Activated CD4-positive, alpha-beta T cell treated with anti-CD3 and anti-CD28 coated beads, Interleukin-2, amount 50 U/mL, for 16 hours (primary cell): Measurements from ENCODE around the gene BOK.
"Not testable (repeated sequence)": the region's sequence is repeated elsewhere in the genome, so short reads cannot be mapped to it uniquely, and the experiment has no call there.

ENCODE experiments used
- DNase-seq: peaks from one replicate; pipeline ENCODE4 v3.0.0-alpha.2; 2020

The BOK gene

DNA sequence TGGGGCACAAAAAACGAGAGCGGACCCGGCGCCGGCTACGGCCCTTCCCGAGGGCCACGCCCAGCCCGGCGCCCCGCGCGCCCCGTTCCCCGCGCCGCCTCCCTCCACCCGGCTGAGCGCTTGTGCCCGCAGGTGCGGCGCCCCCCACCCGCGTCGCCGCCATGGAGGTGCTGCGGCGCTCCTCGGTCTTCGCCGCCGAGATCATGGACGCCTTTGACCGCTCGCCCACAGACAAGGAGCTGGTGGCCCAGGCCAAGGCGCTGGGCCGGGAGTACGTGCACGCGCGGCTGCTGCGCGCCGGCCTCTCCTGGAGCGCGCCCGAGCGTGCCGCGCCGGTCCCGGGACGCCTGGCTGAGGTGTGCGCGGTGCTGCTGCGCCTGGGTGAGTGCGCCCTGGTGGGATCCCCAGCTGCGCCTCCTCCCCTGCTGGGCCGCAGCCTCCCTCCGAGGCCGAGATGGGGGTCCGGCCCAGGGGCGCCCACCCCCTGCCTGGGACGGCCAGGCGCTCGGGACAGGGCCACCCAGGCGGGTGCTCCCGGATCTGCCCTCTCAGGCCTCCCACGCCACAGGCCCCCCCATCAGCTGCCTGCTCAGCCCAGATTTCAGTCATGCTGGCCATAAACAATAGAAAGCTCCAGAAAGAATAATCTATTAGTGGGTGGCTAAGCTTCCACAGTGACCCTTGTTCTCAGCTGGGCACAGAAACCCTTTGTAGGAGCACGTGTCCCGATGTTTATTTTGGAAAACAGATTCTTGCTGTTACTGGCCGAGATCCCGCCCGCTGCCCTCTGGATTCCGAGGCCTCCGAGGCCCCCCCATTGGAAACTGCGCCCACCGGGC, 997 bp downstream of the BOK start:
- DNase-seq = no peak

DNA sequence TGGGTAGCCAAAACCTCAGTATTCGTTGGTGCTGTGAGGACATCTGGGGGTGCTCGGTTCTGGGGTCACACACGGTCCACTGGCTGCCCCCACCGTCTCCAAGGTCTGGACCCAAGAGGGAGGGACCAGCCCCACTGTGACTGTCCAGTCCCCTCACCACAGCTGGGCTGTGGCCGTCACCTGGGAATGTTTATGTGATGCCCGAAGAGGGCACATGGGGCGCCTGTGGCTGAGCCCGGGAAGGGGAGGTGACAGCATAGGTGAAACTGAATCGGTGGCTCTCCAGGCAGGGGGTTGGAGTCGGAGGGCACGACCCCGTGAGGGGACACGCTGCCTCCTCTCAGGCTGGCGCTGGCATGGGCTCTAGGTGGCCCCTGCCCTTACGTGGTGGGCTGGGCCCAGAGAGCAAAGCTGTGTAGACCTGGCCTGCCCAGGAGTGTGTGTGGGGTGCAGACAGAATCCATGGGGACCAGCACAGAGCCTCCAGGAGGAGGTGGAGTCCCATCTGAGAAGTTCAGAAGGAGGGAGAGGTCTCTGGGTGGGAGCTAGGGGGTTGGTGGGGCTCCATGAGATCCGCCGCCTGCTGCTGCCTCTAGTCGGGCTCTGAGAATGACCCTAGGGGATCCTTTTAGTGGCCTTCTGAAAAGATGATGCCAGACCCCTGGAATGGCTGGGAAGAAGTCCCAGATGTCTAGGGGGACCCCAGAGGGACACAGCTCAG, 1.8 kb downstream of the BOK start:
- no peak for DNase-seq

DNA sequence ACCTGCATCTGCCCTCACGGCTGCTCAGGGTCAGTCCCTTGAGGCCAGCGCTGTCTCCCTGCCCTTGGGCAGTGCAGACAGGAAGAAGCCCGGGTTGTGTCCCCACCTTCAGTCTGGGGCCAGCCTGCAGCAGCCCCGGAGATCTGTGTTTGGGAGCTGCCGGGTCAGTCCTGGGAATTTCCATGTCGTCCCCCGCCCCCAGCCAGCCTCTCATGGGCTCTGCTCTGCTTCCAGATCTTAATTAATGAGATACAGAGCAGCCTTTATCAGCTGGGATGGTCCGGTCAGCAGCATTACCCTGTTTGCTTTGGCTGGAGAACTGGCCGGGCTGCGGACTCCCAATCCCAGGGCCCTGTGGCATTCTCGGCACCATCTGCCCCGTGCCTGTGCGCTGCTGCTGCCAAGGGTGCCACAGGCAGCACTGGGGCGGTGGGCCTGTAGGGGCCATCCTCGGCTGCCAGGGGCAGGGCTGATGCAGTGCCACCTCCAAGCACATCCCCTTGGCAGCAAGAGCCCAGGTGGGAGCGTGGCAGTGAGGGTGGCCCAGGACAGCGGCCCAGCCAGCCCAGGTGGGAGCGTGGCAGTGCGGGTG, 2.4 kb downstream of the BOK start:
- no peak for DNase-seq

DNA sequence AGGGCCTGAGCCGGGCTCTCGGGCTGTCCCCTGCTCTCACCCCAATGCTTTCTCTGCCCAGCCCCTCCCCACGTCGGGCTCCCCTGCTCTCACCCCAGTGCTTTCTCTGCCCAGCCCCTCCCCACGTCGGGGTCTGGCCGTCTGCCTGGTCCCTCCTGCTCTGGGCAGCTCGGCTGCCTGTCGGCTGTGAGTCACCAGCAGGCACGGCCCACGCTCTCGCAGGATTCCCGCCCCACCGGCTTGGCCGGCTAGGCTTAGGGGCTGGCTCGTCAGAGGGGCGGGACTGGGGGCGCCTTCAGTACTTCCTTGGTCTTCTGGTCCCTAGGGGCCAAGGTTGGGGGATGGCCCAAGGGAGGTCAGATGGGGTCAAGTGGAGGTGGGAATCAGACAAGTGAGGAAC, 3.3 kb downstream of the BOK start:
- no peak for DNase-seq

DNA sequence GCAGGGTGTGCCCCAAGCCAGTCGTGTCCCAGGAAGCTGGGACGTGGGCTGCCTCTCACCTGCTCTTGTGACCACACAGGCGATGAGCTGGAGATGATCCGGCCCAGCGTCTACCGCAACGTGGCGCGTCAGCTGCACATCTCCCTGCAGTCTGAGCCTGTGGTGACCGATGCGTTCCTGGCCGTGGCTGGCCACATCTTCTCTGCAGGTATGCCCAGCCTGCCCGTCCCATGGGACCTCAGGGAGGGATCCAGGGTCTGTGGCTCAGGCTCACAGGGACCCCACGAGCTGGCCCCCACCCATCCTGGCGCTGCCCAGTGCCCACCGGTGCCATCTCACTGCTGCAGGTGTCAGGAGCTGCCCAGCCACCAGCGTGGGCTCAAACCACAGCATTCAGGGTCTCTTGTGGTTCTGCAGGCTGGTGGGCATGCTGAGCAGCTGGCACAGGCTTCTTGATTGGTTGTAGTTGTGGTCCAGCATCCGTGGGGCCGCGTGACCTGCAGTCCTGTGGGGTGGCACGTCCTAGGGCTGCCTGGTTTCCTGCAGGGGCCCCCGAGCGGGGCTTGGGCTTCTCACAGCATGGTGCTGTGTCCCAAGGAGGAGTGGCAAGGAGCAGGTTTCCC, 3.8 kb downstream of the BOK start:
- DNase-seq = no peak

DNA sequence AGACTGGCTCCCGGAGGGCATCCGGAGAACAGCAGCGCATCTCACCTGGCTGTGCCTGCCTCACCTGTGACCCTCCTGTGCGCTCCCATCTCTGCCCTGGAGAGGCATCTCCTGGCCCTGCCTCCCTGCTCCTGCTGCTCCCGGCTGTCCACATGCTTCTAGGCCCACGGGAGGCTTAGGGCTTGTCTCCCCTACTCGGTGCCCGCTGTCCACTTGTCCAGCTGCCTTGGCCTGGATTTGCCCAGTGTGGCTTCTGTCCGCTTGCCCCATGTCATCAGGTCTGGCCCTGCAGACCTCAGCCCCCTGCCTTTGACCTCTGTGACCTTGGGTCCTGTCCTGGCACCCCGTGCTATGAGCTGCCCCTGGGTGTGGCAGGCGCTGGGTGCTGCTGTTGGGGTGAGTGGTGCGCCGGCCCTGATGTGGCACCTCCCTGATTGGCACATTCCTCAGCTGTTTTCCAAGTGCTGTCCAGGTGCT, 4.5 kb downstream of the BOK start:
- no peak for DNase-seq

DNA sequence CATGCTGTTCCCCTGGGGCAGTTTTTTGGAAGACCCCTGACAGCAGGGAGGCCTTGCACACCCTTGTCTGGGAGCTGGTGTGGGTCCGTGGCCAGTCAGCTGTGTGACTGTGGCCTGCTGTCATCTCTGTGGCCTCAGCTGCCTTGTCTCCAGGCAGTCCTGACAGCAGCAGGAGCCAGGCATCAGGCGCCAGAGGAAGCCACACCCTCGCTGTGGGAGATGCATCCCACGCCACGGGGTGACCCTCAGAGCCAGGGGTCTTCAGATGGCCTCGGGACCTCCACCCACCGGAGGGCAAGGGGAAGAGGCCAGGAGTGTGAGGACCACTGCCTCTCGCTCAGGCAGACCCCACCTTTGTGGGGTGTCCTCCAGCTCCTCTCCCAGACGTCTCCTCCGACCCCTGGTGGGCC, 5.0 kb downstream of the BOK start:
- DNase-seq = no peak

DNA sequence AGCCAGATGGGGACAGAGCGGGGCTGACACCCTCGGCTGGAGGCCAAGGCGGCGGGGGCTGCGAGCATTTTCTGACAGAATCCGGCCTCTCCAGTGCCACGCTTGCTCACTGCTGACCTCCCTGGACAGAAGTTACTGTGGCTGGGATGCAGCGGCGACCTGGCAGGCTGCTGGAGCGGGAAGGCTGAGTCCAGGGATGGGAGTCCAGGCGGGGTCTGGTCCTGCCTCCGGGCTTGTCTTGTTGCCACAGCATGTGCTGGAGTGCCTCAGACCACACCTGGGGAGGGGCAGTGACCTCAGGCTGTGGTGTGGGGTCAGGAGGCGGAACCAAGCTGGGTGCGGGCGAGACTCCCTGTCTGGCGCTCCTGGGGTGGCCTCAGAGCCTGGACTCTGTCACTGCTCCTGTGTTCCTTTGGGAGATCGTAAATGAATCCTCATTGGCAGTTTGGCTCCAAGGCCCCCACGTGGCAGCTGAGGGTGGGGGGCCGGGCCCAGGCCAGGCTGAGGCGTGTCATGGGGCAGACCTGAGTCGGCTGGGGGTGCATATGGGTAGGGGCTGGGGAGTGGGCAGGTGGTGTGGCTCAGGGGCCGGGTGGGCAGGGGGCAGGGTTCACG, 5.5 kb downstream of the BOK start:
- DNase-seq = no peak

DNA sequence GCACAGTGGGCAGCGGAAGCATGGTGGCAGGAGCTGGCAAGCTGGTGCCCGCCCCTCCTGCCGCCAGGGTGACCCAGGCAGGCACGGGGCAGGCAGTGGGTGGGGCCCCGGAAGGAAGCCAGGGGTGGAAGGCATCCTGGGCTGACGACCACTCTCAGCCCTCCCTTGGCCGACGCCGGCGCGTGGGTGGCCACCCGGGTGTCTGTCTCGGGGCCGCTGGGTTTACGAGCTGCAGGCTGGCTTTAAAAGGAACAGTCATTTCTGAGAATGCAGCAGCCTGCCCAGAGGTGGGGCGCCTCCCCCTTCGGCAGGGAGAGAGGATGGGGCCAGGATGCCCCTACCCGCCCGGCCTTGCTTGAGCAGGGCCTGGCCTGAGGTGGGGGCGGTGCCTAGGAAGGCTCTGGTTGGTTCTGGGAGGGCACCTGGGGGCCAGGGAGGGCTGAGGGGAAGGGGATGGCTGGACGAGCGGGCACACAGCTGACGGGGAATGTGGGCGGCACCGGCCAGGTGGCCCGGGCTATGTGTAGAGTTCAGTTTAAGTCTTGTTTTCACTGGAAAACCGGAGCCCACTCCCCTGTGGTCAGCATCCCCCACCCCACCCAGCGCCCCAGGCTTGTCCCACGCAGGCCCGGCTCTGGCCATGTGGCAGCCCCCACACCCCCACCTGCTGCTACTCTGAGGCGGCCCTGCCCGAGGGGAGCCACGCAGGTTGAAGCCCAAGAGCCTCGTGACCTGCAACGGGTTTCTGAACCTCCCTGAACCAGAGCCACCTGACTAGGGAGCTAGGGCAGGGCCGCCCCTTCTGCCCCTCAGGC, 6.3 kb downstream of the BOK start:
- no peak for DNase-seq

DNA sequence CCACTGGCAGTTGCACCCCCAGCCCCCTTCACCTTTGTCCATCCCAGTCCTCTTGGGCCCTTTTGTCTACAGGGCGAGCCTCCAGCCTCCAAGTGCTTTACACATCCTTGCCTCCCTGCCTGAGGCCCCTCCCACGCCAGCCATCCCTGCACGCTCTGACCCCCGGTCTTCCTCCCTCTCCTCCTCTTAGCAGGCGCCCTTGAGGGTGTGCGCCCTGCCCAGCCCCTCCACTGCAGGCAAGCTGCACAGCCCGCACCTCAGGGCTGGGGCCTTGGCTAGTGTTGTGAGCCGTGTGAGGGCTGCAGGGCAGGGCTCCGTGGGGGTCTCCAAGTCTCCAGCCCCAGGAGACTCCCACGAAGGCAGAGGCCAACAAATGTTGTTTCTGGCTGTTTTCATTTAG, 6.9 kb downstream of the BOK start:
- no peak for DNase-seq

DNA sequence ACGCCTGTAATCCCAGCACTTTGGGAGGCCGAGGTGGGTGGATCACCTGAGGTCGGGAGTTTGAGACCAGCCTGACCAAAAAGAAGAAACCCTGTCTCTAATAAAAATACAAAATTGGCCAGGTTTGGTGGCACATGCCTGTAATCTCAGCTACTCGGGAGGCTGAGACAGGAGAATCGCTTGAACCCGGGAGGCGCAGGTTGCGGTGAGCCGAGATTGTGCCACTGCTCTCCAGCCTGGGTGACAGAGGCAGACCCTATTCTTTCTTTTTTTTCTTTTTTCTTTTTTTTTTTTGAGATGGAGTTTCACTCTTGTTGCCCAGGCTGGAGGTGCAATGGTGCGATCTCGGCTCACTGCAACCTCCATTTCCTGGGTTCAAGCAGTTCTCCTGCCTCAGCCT, 7.5 kb downstream of the BOK start:
- not testable (repeated sequence) for DNase-seq

DNA sequence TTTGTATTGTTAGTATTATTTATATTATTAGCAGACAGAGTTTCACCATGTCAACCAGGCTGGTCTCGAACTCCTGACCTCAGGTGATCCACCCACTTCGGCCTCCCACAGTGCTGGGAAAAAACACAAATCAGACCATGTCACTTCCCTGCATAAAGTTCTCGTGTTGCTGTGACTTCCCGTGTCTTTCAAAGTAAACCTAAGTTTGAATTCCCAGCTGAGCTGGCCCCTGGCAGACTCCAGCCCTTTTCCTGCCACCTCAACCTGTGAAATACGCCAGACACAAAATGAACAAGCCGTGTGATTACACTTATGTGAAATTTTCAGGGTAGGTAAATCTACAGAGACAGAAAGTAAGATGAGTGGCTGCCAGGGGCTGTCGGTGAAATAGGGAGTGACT, 7.9 kb downstream of the BOK start:
- no peak for DNase-seq

DNA sequence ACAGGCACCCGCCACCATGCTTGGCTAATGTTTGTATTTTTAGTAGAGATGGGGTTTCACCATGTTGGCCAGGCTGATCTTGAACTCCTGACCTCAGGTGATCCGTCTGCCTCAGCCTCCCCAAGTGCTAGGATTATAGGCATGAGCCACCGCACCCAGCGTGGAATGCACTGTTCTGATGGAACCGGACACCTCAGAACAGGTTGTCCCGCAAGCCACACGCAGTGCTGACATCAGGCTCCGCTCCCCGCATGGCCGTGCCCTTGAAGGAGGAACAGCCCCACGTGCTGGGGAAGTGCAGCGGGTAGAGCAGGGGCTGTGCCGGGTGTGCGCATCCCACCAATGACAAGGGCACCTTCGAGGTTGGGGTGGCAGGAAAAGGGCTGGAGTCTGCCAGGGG, 8.7 kb downstream of the BOK start:
- not testable (repeated sequence) for DNase-seq

DNA sequence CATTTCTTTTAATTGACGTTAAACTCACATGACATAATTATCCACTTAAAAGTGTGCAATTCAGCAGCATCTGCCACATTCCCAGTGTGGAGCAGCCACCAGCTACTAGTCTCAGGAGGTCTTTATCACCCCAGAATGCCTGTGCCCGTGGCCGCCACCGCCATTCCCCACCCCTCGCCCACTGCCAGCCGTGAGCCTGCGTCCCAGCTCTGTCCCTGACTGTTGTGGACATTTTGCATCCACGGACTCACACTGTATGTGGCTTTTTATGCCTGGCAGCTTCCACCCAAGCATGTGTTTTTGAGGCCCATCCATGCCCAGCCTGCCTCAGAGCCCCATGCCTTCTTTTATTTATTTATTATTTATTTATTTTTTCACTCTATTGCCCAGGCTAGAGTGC, 9.2 kb downstream of the BOK start:
- no peak for DNase-seq

DNA sequence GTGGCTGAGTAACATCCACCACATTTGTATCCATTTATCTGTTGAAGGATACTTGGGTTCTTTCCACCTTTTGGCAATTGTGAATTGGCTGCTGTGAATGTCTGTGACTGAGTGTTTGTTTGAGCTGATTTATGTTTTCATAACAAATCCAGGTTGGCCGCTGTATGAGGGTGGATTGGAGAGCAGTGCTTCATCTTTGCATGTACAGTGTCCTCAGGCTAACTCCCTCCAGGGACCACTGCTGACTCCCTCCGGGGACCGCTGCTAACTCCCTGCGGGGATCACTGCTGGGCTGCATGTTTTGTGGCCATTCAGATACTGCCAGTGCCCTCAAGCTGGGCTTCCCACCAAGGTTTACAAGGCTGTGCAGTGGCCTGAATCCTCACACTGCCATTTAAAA, 10.2 kb downstream of the BOK start:
- DNase-seq = no peak

DNA sequence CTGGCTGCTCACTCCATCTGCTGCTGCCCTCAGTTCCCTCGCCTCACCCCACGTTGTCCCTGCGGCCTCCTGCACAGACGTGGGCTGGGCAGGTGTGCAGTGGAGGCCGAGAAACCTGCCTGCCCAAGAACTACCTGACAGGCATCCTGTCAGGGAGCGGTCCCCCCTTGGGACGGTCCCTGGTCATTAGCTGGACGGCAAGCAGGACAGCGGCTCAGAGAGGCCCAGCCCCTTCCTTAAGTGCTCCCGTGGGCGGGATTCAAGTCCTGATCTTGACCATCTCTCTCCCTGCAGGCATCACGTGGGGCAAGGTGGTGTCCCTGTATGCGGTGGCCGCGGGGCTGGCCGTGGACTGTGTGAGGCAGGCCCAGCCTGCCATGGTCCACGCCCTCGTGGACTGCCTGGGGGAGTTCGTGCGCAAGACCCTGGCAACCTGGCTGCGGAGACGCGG, 11.3 kb downstream of the BOK start:
- no peak for DNase-seq

DNA sequence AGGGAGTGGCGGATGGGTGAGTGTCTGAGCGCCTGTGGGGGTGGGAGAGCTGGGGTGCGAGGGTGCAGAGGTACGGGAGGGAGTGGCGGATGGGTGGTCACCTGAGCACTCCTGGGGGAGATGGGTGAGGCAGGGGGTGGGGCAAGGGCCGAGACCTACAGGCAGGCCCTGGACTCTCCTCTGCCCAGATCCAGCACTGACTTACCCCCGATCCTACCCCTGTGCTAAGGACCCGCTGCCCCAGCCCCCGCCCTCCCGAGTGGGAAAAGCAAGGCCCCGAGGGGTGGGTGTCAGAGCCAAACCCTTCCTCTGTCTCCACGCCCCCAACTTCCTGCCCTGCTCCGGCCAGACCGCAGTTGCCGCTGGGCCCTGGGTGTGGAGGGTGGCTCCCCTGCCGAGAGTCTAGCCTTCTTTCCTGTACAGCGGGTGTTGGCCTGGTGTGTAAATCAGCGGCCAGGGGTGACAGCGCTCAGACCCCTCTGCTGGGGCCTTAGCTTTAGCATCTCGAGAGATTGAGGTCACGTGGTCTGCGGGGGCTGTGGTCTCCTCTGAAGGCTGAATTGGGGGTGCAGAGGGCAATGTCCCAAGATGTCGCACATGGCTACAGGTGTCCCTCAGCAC, 12.5 kb downstream of the BOK start:
- DNase-seq = no peak

DNA sequence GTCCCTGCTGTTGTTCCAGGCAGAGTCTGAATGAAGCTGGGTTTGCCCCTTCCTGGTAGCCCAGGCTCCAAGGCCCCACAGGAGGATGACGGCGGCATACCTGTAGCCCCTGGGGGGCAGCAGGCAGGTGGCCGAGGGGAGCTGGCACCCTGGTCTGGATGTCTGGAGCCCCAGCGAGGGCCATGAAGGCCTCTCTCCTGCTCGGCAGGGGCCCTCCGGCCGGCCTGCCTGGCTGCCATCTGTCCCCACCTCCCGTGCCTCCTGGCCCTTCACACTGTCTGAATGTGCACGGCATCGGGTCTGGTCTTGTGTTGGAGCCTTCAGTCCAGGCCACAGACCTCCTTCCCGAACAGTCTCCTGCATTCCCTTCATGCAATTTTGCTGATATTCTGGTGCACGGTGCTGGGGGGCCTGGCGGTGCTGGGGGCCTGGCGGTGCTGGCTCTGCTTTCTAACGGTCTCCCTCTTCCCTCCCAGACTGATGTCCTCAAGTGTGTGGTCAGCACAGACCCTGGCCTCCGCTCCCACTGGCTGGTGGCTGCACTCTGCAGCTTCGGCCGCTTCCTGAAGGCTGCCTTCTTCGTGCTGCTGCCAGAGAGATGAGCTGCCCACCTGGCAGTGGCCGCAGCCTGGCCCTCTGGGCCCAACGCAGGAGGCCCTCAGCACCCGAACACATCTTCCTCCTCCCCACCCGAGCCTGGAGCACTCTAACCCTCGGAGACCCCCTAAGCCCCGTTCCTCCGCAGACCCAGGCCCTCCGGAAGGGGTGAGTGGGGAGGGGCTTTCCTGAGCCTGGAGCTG, 13.5 kb downstream of the BOK start:
- no peak for DNase-seq

DNA sequence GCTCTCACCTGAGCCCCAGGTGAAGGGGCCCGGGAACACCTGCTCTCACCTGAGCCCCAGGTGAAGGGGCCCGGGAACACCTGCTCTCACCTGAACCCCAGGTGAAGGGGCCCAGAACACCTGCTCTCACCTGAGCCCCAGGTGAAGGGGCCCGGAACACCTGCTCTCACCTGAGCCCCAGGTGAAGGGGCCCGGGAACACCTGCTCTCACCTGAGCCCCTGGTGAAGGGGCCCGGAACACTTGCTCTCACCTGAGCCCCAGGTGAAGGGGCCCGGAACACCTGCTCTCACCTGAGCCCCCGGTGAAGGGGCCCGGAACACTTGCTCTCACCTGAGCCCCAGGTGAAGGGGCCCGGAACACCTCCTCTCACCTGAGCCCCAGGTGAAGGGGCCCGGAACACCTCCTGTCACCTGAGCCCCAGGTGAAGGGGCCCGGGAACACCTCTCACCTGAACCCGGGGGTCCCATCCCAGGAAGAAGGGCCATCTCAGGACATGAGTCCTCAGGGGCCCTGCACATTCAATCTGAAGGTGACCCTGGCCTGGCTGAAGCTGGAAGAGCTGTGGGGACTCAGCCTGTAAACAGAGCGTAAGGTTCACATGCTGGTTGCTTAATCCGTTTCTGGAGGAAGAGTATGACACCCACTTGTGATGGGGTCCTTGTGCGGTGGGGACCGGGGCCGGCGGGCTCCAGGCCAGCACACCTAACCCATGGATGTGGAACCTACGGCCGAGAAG, 14.5 kb downstream of the BOK start:
- not testable (repeated sequence) for DNase-seq

DNA sequence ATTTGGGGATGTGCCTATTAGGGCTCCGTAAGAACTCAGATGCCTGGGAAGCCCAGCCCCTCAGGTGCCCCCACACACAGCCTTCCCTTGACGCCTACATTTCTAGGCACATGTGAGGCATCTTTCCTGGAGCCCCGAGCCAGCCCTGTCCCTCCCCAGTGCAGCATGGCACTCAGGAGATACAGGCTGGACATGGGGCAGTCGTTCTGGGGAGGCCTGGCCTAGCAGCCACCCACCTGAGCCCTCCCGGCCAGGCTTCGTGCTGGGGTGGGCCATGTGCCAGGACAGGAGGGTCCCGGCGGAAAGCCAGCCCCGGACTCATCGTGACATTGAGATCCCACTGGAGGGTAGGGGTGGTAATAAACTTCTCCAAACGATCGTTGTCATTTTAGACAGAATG, 15.2 kb downstream of the BOK start:
- no peak for DNase-seq
